ENCODE results near the gene HOXB9.

GRCh38 chr17:48629411-48629759, 3.2 kb upstream of the HOXB9 start:
- TF ChIP-seq POLR2A (IDR thresholded peaks at IDR 0.05; ENCODE audit: low read length) (no peak), GATA1 (IDR thresholded peaks at IDR 0.05; ENCODE audit: low read depth, low read length) (no peak)

Data from erythroblast (primary cell).